GM18505 (cell line): ENCODE results near the gene SLC38A5.

ENCODE experiments used
- ATAC-seq: cut with Tn5 transposase; IDR thresholded peaks from one replicate; pipeline ENCODE4 v1.9.1; 2021; ENCODE audit not compliant: unreplicated experiment
- POLR2A ChIP-seq: IDR thresholded peaks from 4 replicates; pipeline ENCODE4 v1.6.1; 2011; ENCODE audit warnings: borderline replicate concordance; ENCODE audit not compliant: insufficient read depth, insufficient read length; ENCODE audit errors: extremely low read depth

The SLC38A5 gene

DNA sequence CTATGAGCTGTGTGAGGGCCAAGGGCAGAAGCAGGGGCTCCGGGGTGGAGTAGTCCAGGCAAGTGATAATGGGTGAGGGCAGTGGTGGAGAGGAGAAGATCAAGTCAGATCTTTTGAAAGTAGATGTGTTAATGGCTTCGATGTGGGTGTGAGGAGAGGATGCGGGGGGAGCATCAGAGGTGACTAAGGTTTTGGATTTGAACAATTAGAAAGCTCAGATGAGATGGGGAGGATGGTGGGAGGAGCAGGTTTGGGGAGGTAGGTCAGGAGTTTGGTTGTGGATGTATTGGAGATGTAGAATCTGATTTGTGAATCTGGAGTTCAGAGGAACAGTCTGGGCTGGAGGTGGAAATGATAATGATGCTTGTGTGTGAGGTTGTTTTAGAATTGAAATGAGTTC is 10.5 kb upstream of the SLC38A5 start:
- TF ChIP-seq POLR2A: no peak
- ATAC-seq: no peak

DNA sequence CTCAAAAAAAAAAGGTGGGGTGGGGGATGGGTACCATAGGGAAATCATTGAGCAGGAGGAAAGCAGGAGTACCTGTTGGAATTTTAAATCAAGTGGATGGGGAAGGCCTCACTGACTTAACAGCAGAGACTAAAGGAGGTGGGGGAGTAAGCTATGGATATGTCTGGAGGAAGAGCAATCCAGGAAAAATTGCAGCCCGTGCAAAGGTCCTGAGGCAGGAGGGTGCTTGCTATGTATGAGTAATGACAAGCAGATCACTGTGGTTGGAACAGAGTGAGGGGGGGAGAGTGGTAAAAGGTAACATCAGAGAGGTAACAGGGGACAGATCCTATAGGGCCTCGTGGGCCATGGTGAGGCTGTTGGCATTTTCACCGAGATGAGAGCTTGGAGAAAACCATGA is 10.1 kb upstream of the SLC38A5 start:
- ATAC-seq: no peak
- TF ChIP-seq POLR2A: no peak

DNA sequence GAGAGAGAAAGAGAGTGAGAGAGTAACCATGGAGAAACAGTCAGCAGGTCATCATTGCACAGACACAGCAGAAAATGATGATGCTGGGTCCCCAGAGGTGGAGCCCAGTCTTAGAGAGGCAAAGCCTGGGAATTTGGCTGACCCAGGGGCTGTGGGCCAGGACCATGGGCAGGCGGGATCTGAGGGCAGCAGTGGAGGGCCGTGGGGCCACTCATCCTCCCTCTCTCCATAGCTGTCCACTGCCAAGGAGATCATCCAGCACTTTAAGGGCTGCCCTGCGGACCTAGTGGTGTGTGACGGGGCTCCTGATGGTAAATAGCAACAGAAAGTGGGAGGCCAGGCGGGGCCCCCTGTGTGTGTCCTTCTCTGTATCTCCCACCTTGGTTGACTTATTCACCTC is 8.7 kb upstream of the SLC38A5 start:
- ATAC-seq: no peak
- no peak for TF ChIP-seq POLR2A

DNA sequence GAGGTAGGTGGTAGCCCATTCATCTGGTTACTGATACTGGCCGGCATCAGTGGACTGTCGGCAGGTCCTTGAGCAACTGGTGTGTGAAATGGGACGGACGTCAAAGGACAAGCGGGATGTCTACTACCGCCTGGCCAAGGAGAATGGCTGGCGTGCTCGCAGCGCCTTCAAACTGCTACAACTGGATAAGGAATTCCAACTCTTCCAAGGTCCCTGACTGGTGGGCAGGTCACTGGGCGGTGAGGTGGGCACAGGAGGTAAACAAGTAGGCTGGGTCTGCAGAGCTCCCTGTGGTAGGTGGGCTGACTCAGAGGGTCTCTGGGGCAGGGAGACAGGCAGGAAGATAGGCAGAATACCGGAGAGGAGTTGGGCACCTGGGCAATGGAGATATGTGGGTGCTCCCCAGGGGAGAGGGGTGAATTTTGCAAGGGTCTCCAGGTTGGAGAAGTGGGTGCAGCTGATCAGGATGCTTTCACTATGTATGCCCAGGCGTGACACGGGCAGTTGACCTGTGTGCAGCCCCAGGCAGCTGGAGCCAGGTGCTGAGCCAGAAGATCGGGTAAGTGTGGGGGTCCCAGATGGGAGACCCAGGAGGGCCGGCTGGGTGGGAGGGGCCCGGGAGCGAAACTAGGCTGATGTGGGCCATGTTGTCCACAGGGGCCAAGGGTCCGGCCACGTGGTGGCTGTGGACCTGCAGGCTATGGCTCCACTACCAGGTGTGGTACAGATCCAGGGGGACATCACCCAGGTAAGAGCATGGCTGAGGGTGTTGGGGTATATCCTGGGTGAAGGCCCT is 8.1 kb upstream of the SLC38A5 start:
- TF ChIP-seq POLR2A: no peak
- ATAC-seq: no peak

DNA sequence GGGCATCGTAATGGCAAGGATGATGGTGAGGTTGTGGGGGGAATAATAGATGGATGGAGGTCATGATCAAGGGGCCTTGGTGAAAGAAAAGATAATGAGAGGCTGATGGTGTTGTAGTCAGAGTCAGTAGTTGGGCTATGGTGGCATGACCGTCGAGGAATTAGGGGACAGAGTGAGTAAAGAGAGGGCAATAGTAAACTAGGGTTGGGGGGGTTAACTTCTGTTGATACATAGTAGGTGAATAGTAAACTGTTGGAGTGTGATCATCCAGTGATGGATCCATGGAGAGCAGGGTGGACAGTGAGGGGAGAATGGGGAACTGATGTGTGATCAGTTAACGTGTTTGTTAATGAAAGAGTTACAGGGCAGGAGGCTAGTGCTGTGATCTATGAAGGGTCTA is 6.9 kb upstream of the SLC38A5 start:
- TF ChIP-seq POLR2A: no peak
- ATAC-seq: no peak

DNA sequence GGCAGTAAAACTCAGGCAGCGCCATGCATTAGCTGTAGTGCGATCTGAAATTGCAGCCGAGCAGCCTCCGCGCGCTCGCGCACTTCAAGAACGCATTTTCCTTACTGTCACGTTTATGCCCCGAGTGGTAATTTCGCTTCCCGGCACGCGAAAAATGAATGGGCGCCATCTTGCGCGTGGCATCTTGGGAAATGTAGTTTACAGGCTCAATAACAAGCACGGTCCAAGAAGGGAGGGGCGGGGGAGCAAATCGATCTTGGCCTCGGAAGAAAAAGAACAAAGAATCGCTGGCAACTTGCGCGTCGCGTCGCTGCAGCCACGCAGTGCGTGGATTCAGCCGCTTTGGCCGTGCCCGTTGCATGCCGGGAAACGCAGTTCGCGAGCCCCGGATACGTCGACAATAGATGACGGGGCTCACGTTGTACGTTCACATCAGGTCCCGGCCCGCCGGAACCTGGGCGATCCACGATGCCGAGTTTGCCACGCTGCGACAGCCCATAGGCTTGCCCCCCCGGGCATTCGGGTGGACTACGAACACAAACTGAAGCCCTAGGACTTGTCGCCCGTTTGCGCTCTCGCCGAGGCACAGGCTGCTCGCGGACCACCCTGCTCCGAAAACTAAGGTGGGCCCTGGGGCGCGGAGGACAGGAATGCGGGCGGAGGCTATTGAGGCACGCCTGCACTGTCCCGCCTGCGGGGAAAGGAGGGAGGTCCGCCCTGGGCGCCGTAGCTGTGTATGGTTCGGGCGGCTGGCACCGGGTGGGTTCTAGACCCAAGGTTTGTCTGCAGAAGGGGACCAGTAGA is 5.9 kb upstream of the SLC38A5 start, which contains the start of gene FTSJ1:
TSS of gene FTSJ1 (plus strand) at position 426 of the 804 bp plus-strand sequence. CDS start 1,849 bp downstream, outside the sequence.
- ATAC-seq: peak; percentile 88
- TF ChIP-seq POLR2A: peak; percentile 49

DNA sequence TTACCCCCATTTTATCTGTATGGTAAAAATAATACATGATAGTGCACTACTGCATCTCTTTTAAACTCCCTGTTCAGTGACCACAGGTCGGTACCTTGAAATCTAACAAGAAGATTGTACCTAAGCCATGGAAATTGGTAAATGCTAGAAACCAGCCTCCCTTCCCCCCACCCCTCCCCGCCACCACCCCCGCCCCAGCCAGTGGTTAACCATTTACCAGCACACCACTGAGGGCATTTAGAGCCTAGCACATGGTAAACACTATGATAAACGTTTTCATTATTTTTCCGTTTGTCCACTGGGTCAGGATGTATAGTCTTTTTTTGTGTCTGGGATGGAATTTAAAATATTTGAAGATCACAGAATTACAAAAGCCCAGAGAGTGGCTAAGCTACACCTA is 5.2 kb upstream of the SLC38A5 start:
- no peak for ATAC-seq
- TF ChIP-seq POLR2A: no peak

DNA sequence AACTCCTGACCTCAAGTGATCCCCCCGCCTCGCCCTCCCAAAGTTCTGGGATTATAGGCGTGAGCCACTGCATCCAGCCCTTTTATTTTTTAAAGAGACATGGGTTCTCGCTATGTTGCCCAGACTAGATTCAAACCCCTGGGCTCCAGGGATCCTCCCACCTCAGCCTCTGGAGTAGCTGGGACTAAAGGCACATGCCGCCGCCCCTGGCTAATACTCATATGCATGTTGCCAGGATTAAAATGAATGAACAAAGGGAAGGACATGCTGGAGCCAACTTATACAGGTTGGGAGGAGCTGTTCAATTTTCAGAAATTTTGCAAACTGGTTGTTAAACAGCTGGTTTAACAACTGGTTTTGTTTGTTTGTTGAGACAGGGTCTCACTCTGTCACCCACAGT is 4.5 kb upstream of the SLC38A5 start:
- TF ChIP-seq POLR2A: no peak
- no peak for ATAC-seq

DNA sequence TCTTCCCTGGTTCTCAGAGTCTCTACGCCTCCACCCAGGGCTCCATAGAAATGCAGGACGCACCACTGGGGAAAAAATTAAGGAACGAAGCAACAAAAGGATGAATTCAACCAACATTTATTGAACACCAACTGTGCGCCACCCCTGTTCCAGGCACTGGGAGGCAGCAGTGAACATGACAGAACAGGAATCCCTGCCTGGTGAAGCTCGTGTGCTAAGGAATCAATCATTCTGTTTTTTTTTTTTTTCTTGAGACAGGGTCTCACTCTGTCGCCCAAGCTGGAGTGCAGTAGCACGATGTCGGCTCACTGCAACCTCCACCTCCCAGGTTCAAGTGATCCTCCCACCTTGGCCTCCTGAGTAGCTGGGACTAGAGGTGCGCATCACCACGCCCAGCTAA is 4.1 kb upstream of the SLC38A5 start:
- TF ChIP-seq POLR2A: no peak
- ATAC-seq: no peak

DNA sequence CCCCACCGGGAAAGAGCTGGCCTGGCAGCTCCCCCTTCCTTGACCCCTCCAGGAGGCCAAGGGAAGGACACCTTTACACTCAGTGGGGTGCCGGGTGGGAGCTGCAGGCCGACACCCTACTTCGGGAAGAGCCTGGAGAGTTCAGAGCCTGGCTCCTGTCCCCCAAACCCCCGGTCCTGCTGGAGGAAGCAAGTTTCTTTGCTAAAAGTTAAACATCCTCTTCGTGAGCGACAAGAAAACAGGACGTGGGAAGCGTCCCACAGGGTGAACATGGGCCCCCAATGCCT is 3.6 kb upstream of the SLC38A5 start:
- TF ChIP-seq POLR2A: no peak

DNA sequence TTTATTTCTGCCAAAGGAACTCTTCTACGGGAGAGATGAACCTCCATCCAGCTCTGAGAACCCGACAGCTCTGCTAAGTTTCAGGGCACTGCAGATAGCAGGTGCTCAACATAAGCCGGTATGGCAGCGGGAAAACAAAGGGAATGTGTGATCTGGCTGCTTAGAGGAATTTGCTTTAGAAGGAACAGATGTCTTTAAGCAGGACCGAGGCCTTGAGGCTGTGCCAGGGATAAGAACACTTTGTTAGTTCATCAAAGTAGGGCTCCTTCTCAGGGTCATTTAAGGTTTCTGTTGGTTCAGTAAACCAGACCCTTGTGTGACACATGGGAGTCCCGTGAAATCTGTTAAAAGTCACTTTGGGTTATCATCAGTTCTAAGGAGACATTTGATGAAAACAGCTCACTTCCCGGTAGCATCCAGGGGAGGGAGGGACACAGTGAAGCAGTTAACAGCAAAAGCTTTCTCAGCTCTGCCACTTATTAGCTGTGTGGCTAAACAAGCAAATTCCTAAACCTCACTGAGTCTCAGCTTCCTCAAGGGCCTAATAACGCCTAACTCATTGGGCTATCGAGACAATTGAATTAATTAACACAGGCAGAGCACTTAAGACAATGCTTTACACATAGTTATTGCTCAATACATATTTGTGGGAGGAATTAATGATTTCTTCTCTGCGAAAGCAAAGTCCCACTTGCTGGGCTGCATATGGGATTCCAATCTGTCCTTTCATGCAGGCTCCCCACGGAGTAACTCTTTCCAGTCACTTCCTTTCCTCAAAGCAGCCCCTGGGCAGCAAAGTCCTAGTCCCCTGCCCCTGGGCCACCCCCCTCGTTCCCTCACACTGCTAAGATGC is 3.0 kb upstream of the SLC38A5 start:
- no peak for ATAC-seq
- no peak for TF ChIP-seq POLR2A

More for the DNA sequence above, 3.6 kb upstream of the SLC38A5 start:
- no peak for ATAC-seq

DNA sequence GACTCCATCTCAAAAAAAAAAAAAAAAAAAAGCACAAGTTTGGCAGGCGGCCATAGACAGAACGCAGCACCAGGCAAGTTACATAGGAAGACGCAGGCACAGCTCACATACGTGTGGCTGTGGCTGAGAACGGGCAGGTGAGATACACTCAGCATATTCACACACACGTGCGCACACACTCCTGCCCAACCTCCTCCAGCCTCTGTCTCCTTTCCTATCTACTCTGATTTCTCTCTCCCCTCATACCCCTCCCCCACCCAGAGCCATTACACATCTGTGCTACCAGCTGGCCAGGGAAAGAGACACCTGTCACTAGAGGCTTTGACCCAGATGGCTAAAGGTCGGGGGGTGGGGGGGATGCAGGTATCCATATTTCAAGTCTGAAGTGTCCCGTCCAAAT is 2.2 kb upstream of the SLC38A5 start:
- no peak for ATAC-seq
- TF ChIP-seq POLR2A: no peak

DNA sequence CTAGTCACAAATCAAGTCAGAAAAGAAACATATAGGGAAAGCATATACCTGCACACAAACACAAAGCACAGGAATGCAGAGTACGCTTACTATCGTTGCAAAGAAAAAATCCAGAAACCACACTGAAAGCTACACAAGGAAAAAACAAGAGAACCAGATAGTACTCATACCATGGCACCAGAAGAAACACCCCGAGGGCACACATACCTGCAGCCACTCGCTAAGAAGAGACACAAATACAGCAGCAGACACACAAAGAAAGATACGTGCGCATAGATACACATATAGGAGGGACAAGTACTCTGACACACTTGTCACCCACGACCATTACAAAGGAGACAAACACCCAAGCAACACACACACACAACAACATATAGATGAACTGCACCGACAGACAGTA is 1.4 kb upstream of the SLC38A5 start:
- no peak for ATAC-seq

More for the DNA sequence above, 1.4 kb upstream of the SLC38A5 start:
- no peak for TF ChIP-seq POLR2A
